GM12872 (cell line): Measurements from ENCODE around the gene KLK1.

Experiments used
- TF ChIP-seq, protein P1 (sequence below): IDR thresholded peaks from 3 replicates; pipeline ENCODE4 v1.5.1; 2011; ENCODE audit warnings: low read depth, mild to moderate bottlenecking, low read length, moderate library complexity; ENCODE audit not compliant: insufficient read depth

The KLK1 gene

DNA sequence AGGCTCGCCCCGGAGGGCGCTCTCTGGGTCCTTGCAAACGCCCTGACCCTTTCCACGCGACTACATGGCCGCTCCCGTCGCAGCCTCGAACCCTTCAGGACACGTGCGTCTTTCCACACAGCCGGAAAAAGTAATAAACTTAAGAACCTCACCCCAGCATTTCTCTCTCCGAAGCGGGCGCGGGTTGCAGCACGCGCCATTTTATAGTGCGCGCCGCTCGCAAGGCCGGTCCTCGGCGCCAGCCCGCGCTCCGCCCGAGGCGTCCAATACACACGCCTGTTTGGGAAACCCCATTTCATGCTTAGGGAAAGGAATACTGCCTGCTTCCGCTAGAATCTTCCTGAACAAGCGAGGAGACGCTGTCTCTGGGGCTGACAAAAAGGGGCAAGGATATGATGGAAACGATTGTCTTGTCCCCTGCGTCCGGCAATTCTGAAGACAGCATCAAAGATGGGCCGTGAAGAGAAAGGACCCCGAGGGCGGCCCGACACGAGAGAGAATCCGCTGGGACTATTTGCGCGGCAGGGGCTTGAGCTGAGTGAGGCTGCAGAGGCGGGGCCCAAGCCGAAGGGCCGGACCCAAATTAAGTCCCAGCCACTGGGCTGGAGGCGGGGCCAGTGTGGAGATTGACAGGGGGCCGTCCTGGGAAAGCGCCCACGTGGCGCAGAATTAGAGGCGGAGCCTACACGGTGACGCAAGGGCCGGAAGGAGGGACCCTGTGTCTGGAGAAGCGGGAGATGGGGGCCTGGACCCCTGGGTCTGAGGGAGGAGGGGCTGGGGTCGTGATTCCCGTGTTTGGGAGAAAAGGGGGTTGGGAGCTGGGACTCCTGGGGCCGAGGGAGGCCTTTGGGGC is 18.9 kb downstream of the KLK1 start:
- TF ChIP-seq, protein P1, sequence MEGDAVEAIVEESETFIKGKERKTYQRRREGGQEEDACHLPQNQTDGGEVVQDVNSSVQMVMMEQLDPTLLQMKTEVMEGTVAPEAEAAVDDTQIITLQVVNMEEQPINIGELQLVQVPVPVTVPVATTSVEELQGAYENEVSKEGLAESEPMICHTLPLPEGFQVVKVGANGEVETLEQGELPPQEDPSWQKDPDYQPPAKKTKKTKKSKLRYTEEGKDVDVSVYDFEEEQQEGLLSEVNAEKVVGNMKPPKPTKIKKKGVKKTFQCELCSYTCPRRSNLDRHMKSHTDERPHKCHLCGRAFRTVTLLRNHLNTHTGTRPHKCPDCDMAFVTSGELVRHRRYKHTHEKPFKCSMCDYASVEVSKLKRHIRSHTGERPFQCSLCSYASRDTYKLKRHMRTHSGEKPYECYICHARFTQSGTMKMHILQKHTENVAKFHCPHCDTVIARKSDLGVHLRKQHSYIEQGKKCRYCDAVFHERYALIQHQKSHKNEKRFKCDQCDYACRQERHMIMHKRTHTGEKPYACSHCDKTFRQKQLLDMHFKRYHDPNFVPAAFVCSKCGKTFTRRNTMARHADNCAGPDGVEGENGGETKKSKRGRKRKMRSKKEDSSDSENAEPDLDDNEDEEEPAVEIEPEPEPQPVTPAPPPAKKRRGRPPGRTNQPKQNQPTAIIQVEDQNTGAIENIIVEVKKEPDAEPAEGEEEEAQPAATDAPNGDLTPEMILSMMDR = no peak

DNA sequence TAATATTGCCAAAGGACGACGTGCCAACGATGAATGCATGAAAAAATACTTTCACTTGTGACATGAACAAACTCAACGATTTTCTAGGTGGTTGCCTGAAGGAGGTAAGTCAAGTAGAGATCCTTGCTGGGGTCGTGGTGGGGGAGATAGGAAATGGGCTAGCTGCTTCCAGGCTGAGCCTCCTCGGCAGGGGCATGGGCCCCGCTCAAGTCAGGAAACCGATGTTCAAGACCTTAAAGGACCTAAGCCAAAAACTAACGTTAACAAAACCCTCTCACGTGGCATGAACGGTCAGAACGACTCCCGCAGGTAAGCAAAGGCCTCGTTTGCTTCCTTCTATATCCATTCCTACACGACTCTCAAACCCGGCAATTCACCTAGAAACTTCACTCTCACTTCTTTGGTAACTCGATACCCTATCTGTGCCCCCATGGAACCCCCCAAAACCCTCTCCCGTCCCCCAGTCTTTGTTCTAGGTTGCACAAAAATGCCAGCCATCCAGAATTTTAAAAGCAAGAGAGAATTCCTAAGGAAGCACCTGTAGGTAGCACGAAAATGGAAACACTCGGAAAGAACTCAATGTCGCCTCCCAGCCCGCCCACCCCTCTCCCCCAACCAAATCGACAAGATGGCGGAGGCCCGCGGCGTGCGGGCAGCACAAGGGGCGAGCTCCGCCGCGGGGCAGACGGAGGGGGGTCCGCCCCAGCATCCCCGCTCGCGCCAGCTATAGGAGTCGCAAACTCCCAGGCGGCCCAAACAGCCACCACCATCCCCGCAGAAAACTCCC is 19.8 kb downstream of the KLK1 start:
- TF ChIP-seq, protein P1 = no peak

- TF ChIP-seq, protein P1 = no peak
These were observed 22.5 kb downstream of the KLK1 start for GRCh38 chr19:50801107-50801506.

DNA sequence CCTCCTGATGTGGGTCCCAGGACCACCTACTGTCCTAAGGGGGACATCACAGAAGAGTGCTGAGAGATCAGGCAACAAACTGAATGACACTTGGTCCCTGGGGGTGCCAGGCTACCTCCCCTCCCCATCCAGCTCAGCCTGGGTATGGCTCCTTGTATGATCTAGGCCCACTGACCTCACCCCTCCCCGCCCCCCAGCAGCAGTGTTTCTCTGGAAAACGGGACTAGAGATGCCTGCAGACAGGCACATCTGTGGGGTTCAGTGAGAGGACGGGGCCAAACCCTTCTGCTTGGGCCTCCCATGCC is 24.1 kb downstream of the KLK1 start:
- TF ChIP-seq, protein P1 = no peak

- TF ChIP-seq, protein P1 = no peak
These were observed 24.7 kb downstream of the KLK1 start for GRCh38 chr19:50798659-50799546.

GRCh38 chr19:50797781-50798658 is 25.6 kb downstream of the KLK1 start:
- TF ChIP-seq, protein P1 = no peak
